ENCODE measurements around the gene ARL2BP.

GRCh38 chr16:57244767-57245471 is at the start of gene ARL2BP:
- no peak for TF ChIP-seq EZH2phosphoT487 (IDR thresholded peaks at IDR 0.05; ENCODE audit: insufficient read depth, low read depth)
- TF ChIP-seq EZH2 (IDR thresholded peaks at IDR 0.05; ENCODE audit: insufficient read depth, poor library complexity, severe bottlenecking), result no peak

Measured in GM23248 (cell line).